H9 (cell line): ENCODE results near the gene TBX19. TPM values are rescaled to one million over a fixed set of nuclear protein-coding genes. Genes with fewer than 3 reads are reported as not detected.
A peak's percentile ranks its signal among the peaks of the same experiment; 100 is the strongest.

Source experiments
- DNase-seq: peaks from one replicate; pipeline ENCODE4 v3.0.0-alpha.2; 2017
- H2AFZ ChIP-seq: one replicate; pipeline ENCODE4 v1.6.1; 2013; ENCODE audit warnings: mild to moderate bottlenecking, low read length, control low read depth, moderate library complexity
- H2AK5ac ChIP-seq: 2 replicates; pipeline ENCODE4 v1.6.1; 2013; ENCODE audit warnings: low read length, control low read depth, mixed read lengths; ENCODE audit not compliant: insufficient read length
- H2BK120ac ChIP-seq: one replicate; pipeline ENCODE4 v1.6.1; 2013; ENCODE audit warnings: low read depth, mild to moderate bottlenecking, low read length, control low read depth, inconsistent platforms; ENCODE audit not compliant: poor library complexity, severe bottlenecking
- H2BK12ac ChIP-seq: 2 replicates; pipeline ENCODE4 v1.6.1; 2013; ENCODE audit warnings: low read length, control low read depth, mixed read lengths, low read depth; ENCODE audit not compliant: insufficient read length
- H2BK15ac ChIP-seq: 2 replicates; pipeline ENCODE4 v1.6.1; 2013; ENCODE audit warnings: low read depth, low read length, control low read depth
- H2BK20ac ChIP-seq: one replicate; pipeline ENCODE4 v1.6.1; 2013; ENCODE audit warnings: low read depth, mild to moderate bottlenecking, low read length, control low read depth, inconsistent platforms; ENCODE audit not compliant: poor library complexity, severe bottlenecking
- H2BK5ac ChIP-seq: 2 replicates; pipeline ENCODE4 v1.6.1; 2013; ENCODE audit warnings: low read length, control low read depth, mixed read lengths; ENCODE audit not compliant: insufficient read length
- H3K14ac ChIP-seq: 2 replicates; pipeline ENCODE4 v1.6.1; 2013; ENCODE audit warnings: low read length, control low read depth; ENCODE audit not compliant: insufficient read depth
- H3K18ac ChIP-seq: 2 replicates; pipeline ENCODE4 v1.6.1; 2013; ENCODE audit warnings: low read depth, mild to moderate bottlenecking, mixed read lengths, low read length, control low read depth; ENCODE audit not compliant: insufficient read length
- H3K23ac ChIP-seq: 2 replicates; pipeline ENCODE4 v1.6.1; 2013; ENCODE audit warnings: low read length, control low read depth, mixed read lengths, low read depth; ENCODE audit not compliant: insufficient read length
- H3K23me2 ChIP-seq: 2 replicates; pipeline ENCODE4 v1.6.1; 2013; ENCODE audit warnings: low read depth, mild to moderate bottlenecking, mixed read lengths, low read length, control low read depth; ENCODE audit not compliant: insufficient read length, poor library complexity, severe bottlenecking
- H3K27ac ChIP-seq: 2 replicates; pipeline ENCODE4 v1.5.1; 2013; ENCODE audit warnings: low read length, control low read depth, mixed read lengths, low read depth; ENCODE audit not compliant: insufficient read length
- H3K27me3 ChIP-seq: 2 replicates; pipeline ENCODE4 v1.6.1; 2013; ENCODE audit warnings: low read length, control low read depth, inconsistent platforms; ENCODE audit not compliant: insufficient read depth
- H3K4ac ChIP-seq: 2 replicates; pipeline ENCODE4 v1.6.1; 2013; ENCODE audit warnings: low read depth, mild to moderate bottlenecking, control low read depth, inconsistent platforms, low read length, moderate library complexity
- H3K4me1 ChIP-seq: 2 replicates; pipeline ENCODE4 v1.6.1; 2013; ENCODE audit warnings: low read length, control low read depth, inconsistent platforms; ENCODE audit not compliant: insufficient read depth
- H3K4me2 ChIP-seq: 2 replicates; pipeline ENCODE4 v1.6.1; 2013; ENCODE audit warnings: low read length, control low read depth, mixed read lengths; ENCODE audit not compliant: insufficient read length, insufficient read depth
- H3K56ac ChIP-seq: 2 replicates; pipeline ENCODE4 v1.6.1; 2013; ENCODE audit warnings: low read depth, mild to moderate bottlenecking, mixed read lengths, low read length, control low read depth; ENCODE audit not compliant: insufficient read length
- H3K79me1 ChIP-seq: 2 replicates; pipeline ENCODE4 v1.6.1; 2013; ENCODE audit warnings: low read depth, mild to moderate bottlenecking, moderate library complexity, low read length, control low read depth, inconsistent platforms; ENCODE audit not compliant: insufficient read depth, poor library complexity, severe bottlenecking
- H3K79me2 ChIP-seq: 2 replicates; pipeline ENCODE4 v1.6.1; 2013; ENCODE audit warnings: low read length, control low read depth, inconsistent platforms; ENCODE audit not compliant: insufficient read depth
- H3K9ac ChIP-seq: 2 replicates; pipeline ENCODE4 v1.6.1; 2013; ENCODE audit warnings: low read length, control low read depth, mixed read lengths; ENCODE audit not compliant: insufficient read length; ENCODE audit errors: extremely low read depth
- H3K9me3 ChIP-seq: one replicate; pipeline ENCODE4 v1.6.1; 2013; ENCODE audit warnings: low read depth, low read length, inconsistent platforms; ENCODE audit not compliant: control insufficient read depth
- H3T11ph ChIP-seq: one replicate; pipeline ENCODE4 v1.6.1; 2013; ENCODE audit warnings: mild to moderate bottlenecking, low read length, control low read depth, inconsistent platforms
- H4K20me1 ChIP-seq: one replicate; pipeline ENCODE4 v1.6.1; 2013; ENCODE audit not compliant: control insufficient read depth, insufficient read length, insufficient read depth
- H4K5ac ChIP-seq: 2 replicates; pipeline ENCODE4 v1.6.1; 2013; ENCODE audit warnings: low read depth, mild to moderate bottlenecking, mixed read lengths, low read length, control low read depth; ENCODE audit not compliant: insufficient read length
- H4K8ac ChIP-seq: replicated peaks from 2 replicates; pipeline ENCODE4 v1.6.1; 2013; ENCODE audit warnings: low read length, control low read depth, mixed read lengths, low read depth; ENCODE audit not compliant: insufficient read length
- H4K91ac ChIP-seq: 2 replicates; pipeline ENCODE4 v1.6.1; 2013; ENCODE audit warnings: low read depth, mild to moderate bottlenecking, moderate library complexity, mixed read lengths, low read length, control low read depth; ENCODE audit not compliant: insufficient read length
- H3K27ac Mint-ChIP-seq, 3 experiments: 2 replicates in 2 of 3; 3 replicates in 1 of 3; pipeline ENCODE4 v1.8.0; 2020 to 2021; ENCODE audit warnings: mixed read lengths in 3 of 3, mild to moderate bottlenecking in 1 of 3, moderate library complexity in 1 of 3
- H3K27me3 Mint-ChIP-seq: 2 replicates; pipeline ENCODE4 v1.8.0; 2021; ENCODE audit warnings: low read depth, mild to moderate bottlenecking, moderate library complexity, mixed read lengths
- H3K36me3 Mint-ChIP-seq, 3 experiments: 2 replicates in 2 of 3; 3 replicates in 1 of 3; pipeline ENCODE4 v1.8.0; 2020 to 2021; ENCODE audit warnings: low read depth in 3 of 3, mixed read lengths in 3 of 3; ENCODE audit not compliant: insufficient read depth in 1 of 3
- H3K4me1 Mint-ChIP-seq, 2 experiments: 2 replicates each; pipeline ENCODE4 v1.8.0; 2020; ENCODE audit warnings: mixed read lengths in 2 of 2
- H3K4me3 Mint-ChIP-seq, 2 experiments: 2 replicates in 1 of 2; 3 replicates in 1 of 2; pipeline ENCODE4 v1.8.0; 2020 to 2021; ENCODE audit warnings: mild to moderate bottlenecking in 2 of 2, mixed read lengths in 2 of 2, moderate library complexity in 1 of 2
- H3K9me3 Mint-ChIP-seq, 2 experiments: 2 replicates in 1 of 2; 3 replicates in 1 of 2; pipeline ENCODE4 v1.8.0; 2020; ENCODE audit warnings: mild to moderate bottlenecking in 2 of 2, mixed read lengths in 2 of 2, moderate library complexity in 1 of 2
- CTCF ChIP-seq: fragments of 200-600 bp; sonication (generic); conservative IDR thresholded peaks from 3 replicates; pipeline ENCODE4 v1.8.0; 2021; ENCODE audit warnings: antibody characterized with exemption, mild to moderate bottlenecking
- WGBS: extraction: QIAGEN DNeasy Blood & Tissue Kit; methylation state at CpG from one replicate; pipeline ENCODE4 v1.1.7; 2013; ENCODE audit warnings: missing lambda C conversion rate, low lambda C conversion rate, mixed read lengths; ENCODE audit not compliant: insufficient read length; ENCODE audit errors: extremely low coverage; 5-methylcytosine and 5-hydroxymethylcytosine counted together
- total RNA-seq: library from RNA; stranded (reverse); gene quantifications from 2 replicates; pipeline ENCODE4 v1.2.1, GENCODE V29; 2021

Gene TBX19
- total RNA-seq, 1 experiment from 2014 or later: 0.48 TPM

GRCh38 chr1:168321945-168322344, 41.3 kb downstream of the TBX19 start:
- Histone ChIP-seq H2BK12ac (no peak overlapping the region), H3K27me3 (no peaks in the 10 kb centered on the region), H3T11ph (no peak overlapping the region), H3K14ac (no peak overlapping the region), H4K20me1 (no peaks in the 10 kb centered on the region), H3K4me1 (peaks cover 5% of the 10 kb centered on the region; the same call in 1 of the 2 replicates), H3K9me3 (no peaks in the 10 kb centered on the region), H3K23ac (no peak overlapping the region), H3K4me2 (no peak overlapping the region), H4K91ac (no peak overlapping the region), H2BK20ac (no peak overlapping the region), H2AFZ (no peak overlapping the region), H4K5ac (no peak overlapping the region), H3K23me2 (no peaks in the 10 kb centered on the region), H3K56ac (no peak overlapping the region), H2BK15ac (no peak overlapping the region), H3K9ac (no peak overlapping the region), H3K18ac (no peak overlapping the region), H3K27ac (no peak overlapping the region), H4K8ac (no peak overlapping the region), H3K79me1 (no peaks in the 10 kb centered on the region), H3K4ac (no peak overlapping the region), H3K79me2 (no peaks in the 10 kb centered on the region), H2BK120ac (no peak overlapping the region), H2AK5ac (no peak overlapping the region), H2BK5ac (no peak overlapping the region)
- peaks cover 4% of the 10 kb centered on the region in 2 experiments; a peak in 4 of 5 replicates for H3K9me3 Mint-ChIP-seq
- peak; percentile 28; the same call in 1 of the 3 replicates for TF ChIP-seq CTCF
- H3K27ac Mint-ChIP-seq: no peak overlapping the region
- H3K36me3 Mint-ChIP-seq: peaks cover 2 to 8% (median 4%) of the 10 kb centered on the region in 3 experiments; a peak in 4 of 7 replicates
- no CpG with 5 or more reads among the region's 1 CpG for WGBS
- H3K27me3 Mint-ChIP-seq: no peaks in the 10 kb centered on the region
- no peak overlapping the region for H3K4me3 Mint-ChIP-seq
- peaks cover 22 to 23% of the 10 kb centered on the region in 2 experiments for H3K4me1 Mint-ChIP-seq
- DNase-seq: no peak
